WTC11 (cell line): Measurements from ENCODE around the gene TMEM164. TPM values are rescaled to one million over a fixed set of nuclear protein-coding genes. Genes with fewer than 3 reads are reported as not detected.

Source experiments
- ATAC-seq: fragments of 200-7000 bp; cut with Tn5 transposase; 2 replicates; pipeline ENCODE4 v1.10.0; 2021; ENCODE audit warnings: mild to moderate bottlenecking, moderate library complexity
- CTCF ChIA-PET: fragments of 300-600 bp; sonication (Branson Sonifier 250); formaldehyde crosslinking; loops from one replicate; lab custom pipeline; 2021; ENCODE audit warnings: antibody characterized with exemption; lab: Charles Lee
- POLR2A ChIA-PET: fragments of 350-600 bp; sonication (Branson Sonifier 250); formaldehyde crosslinking; loops from one replicate; lab custom pipeline; 2021; ENCODE audit warnings: antibody characterized with exemption; lab: Charles Lee
- DNase-seq: peaks from one replicate; pipeline ENCODE4 v3.0.0; 2021; ENCODE audit warnings: low spot score
- H3K27ac Mint-ChIP-seq: 2 replicates; pipeline ENCODE4 v1.8.0; 2021; ENCODE audit warnings: mixed read lengths
- H3K27me3 Mint-ChIP-seq: 2 replicates; pipeline ENCODE4 v1.8.0; 2021; ENCODE audit warnings: low read depth, mild to moderate bottlenecking, moderate library complexity, mixed read lengths
- H3K36me3 Mint-ChIP-seq: 2 replicates; pipeline ENCODE4 v1.8.0; 2021; ENCODE audit warnings: mixed read lengths
- H3K4me1 Mint-ChIP-seq: 2 replicates; pipeline ENCODE4 v1.8.0; 2022; ENCODE audit warnings: mixed read lengths
- H3K4me3 Mint-ChIP-seq: 2 replicates; pipeline ENCODE4 v1.8.0; 2021; ENCODE audit warnings: mild to moderate bottlenecking, moderate library complexity, mixed read lengths
- H3K9me3 Mint-ChIP-seq: 2 replicates; pipeline ENCODE4 v1.8.0; 2021; ENCODE audit warnings: mixed read lengths
- ARID4B ChIP-seq: sonication (generic); formaldehyde crosslinking; IDR thresholded peaks from 2 replicates; pipeline ENCODE4 v1.8.0; 2023; ENCODE audit warnings: missing genetic modification reagents, mild to moderate bottlenecking, borderline replicate concordance
- ATF3 ChIP-seq: sonication (generic); formaldehyde crosslinking; conservative IDR thresholded peaks from 2 replicates; pipeline ENCODE4 v1.8.1; 2022; ENCODE audit warnings: mild to moderate bottlenecking, missing genetic modification reagents
- E2F1 ChIP-seq: sonication (generic); formaldehyde crosslinking; IDR thresholded peaks from 2 replicates; pipeline ENCODE4 v1.8.0; 2022; ENCODE audit warnings: mild to moderate bottlenecking, missing genetic modification reagents
- E2F5 ChIP-seq: sonication (generic); formaldehyde crosslinking; IDR thresholded peaks from 2 replicates; pipeline ENCODE4 v1.8.1; 2022; ENCODE audit warnings: mild to moderate bottlenecking, moderate library complexity, missing genetic modification reagents
- ETV6 ChIP-seq: sonication (generic); formaldehyde crosslinking; IDR thresholded peaks from 2 replicates; pipeline ENCODE4 v1.8.1; 2022; ENCODE audit warnings: mild to moderate bottlenecking, missing genetic modification reagents
- IRF1 ChIP-seq: sonication (generic); formaldehyde crosslinking; IDR thresholded peaks from 2 replicates; pipeline ENCODE4 v1.8.0; 2023; ENCODE audit warnings: missing genetic modification reagents
- MYBL2 ChIP-seq: sonication (generic); formaldehyde crosslinking; IDR thresholded peaks from 2 replicates; pipeline ENCODE4 v1.8.1; 2023; ENCODE audit warnings: mild to moderate bottlenecking, moderate library complexity, missing genetic modification reagents
- NFE2L1 ChIP-seq: sonication (generic); formaldehyde crosslinking; IDR thresholded peaks from 2 replicates; pipeline ENCODE4 v1.8.1; 2023; ENCODE audit warnings: missing genetic modification reagents
- PREB ChIP-seq: sonication (generic); formaldehyde crosslinking; IDR thresholded peaks from 2 replicates; pipeline ENCODE4 v1.8.1; 2022; ENCODE audit warnings: mild to moderate bottlenecking, missing genetic modification reagents, moderate library complexity, borderline replicate concordance
- RELA ChIP-seq: sonication (generic); formaldehyde crosslinking; IDR thresholded peaks from 2 replicates; pipeline ENCODE4 v1.8.1; 2022; ENCODE audit warnings: missing genetic modification reagents, mild to moderate bottlenecking, borderline replicate concordance
- RORB ChIP-seq: fragments of 250-450 bp; sonication (Bioruptor Pico); IDR thresholded peaks from 2 replicates; pipeline ENCODE4 v1.9.0; 2021; ENCODE audit warnings: mild to moderate bottlenecking
- SMAD3 ChIP-seq: sonication (generic); formaldehyde crosslinking; IDR thresholded peaks from 2 replicates; pipeline ENCODE4 v1.8.0; 2022; ENCODE audit warnings: missing genetic modification reagents, mild to moderate bottlenecking, borderline replicate concordance
- SMAD4 ChIP-seq: sonication (generic); formaldehyde crosslinking; IDR thresholded peaks from 2 replicates; pipeline ENCODE4 v1.8.0; 2022; ENCODE audit warnings: mild to moderate bottlenecking, missing genetic modification reagents
- SOX15 ChIP-seq: fragments of 250-450 bp; sonication (Bioruptor Pico); IDR thresholded peaks from 2 replicates; pipeline ENCODE4 v1.9.0; 2021; ENCODE audit warnings: mild to moderate bottlenecking
- STAT6 ChIP-seq: sonication (generic); formaldehyde crosslinking; conservative IDR thresholded peaks from 2 replicates; pipeline ENCODE4 v1.8.1; 2023; ENCODE audit warnings: mild to moderate bottlenecking, low read depth, missing genetic modification reagents, moderate library complexity
- TP53 ChIP-seq: sonication (generic); formaldehyde crosslinking; IDR thresholded peaks from 2 replicates; pipeline ENCODE4 v1.8.1; 2023; ENCODE audit warnings: mild to moderate bottlenecking, missing genetic modification reagents
- USF1 ChIP-seq: sonication (generic); formaldehyde crosslinking; IDR thresholded peaks from 2 replicates; pipeline ENCODE4 v1.8.0; 2022; ENCODE audit warnings: mild to moderate bottlenecking, missing genetic modification reagents
- ZNF232 ChIP-seq: sonication (generic); formaldehyde crosslinking; IDR thresholded peaks from 2 replicates; pipeline ENCODE4 v1.8.0; 2022; ENCODE audit warnings: mild to moderate bottlenecking, missing genetic modification reagents
- ZSCAN18 ChIP-seq: fragments of 250-450 bp; sonication (Bioruptor Pico); IDR thresholded peaks from 2 replicates; pipeline ENCODE4 v2.1.2; 2022; ENCODE audit warnings: mild to moderate bottlenecking, moderate library complexity
- total RNA-seq: library from RNA; stranded (reverse); gene quantifications from 3 replicates; pipeline ENCODE4 v1.2.3, GENCODE V29; 2021

The TMEM164 gene
- total RNA-seq, 1 experiment from 2014 or later: 16.0 TPM

- TF ChIP-seq ATF3 (CRISPR knock-in tag) (no peak), ZNF232 (CRISPR knock-in tag) (no peak), USF1 (CRISPR knock-in tag) (no peak), IRF1 (CRISPR knock-in tag) (no peak)
- TF ChIP-seq, all 79 proteins: peak for 0
Observed at GRCh38 chrX:110025395-110025794, 22.5 kb downstream of the TMEM164 start (continued).

- peak overlapping the region; percentile 27; the same call in 1 of the 2 replicates for H3K27ac Mint-ChIP-seq
- H3K4me1 Mint-ChIP-seq: peaks cover 12% of the 10 kb centered on the region
- no peak for DNase-seq
- no peaks in the 10 kb centered on the region for H3K9me3 Mint-ChIP-seq
- no peaks in the 10 kb centered on the region for H3K36me3 Mint-ChIP-seq
- ATAC-seq: peak; percentile 28; the same call in 1 of the 2 replicates
- no peak overlapping the region for H3K4me3 Mint-ChIP-seq
- no peaks in the 10 kb centered on the region for H3K27me3 Mint-ChIP-seq
- ChIA-PET CTCF (interaction anchor here (1.5 to 1.6 kb wide), 2 partner anchors 120 to 135 kb away, joined by 4 to 9 read pairs; no protein-coding TSS in a partner anchor), POLR2A (no interaction called here)
- TF ChIP-seq RORB (no peak), NFE2L1 (CRISPR knock-in tag) (no peak), ZSCAN18 (CRISPR knock-in tag) (no peak), RELA (CRISPR knock-in tag) (no peak), TP53 (CRISPR knock-in tag) (no peak), ARID4B (CRISPR knock-in tag) (no peak), ETV6 (CRISPR knock-in tag) (no peak), SMAD4 (CRISPR knock-in tag) (no peak), STAT6 (no peak), E2F5 (no peak), E2F1 (no peak), SOX15 (no peak), MYBL2 (no peak), PREB (CRISPR knock-in tag) (no peak), SMAD3 (CRISPR knock-in tag) (no peak)
Observed at GRCh38 chrX:110026099-110026844, 23.4 kb downstream of the TMEM164 start.
